GM12878 (cell line): Measurements from ENCODE around the gene F2RL3. TPM values are rescaled to one million over a fixed set of nuclear protein-coding genes. Genes with fewer than 3 reads are reported as not detected.

Experiments used
- ATAC-seq: fragments of 200-7000 bp; cut with Tn5 transposase; 3 replicates; pipeline ENCODE4 v1.9.1; 2020; ENCODE audit warnings: mild to moderate bottlenecking, moderate library complexity
- BruUV-seq: library from RNA; stranded (reverse); fragments of 400-500 nt; replicated peaks from 2 replicates; lab custom pipeline; 2021; lab: Mats Ljungman, UMichigan
- CTCF ChIA-PET: fragments of 300-600 bp; sonication (Branson Sonifier 250); formaldehyde crosslinking; extraction: SDS; loops from one replicate; lab custom pipeline; 2021; ENCODE audit warnings: inconsistent platforms; lab: Yijun Ruan, JAX
- POLR2A ChIA-PET: fragments of 350-600 bp; formaldehyde crosslinking; extraction: SDS; loops from one replicate; lab custom pipeline; 2021; ENCODE audit warnings: inconsistent platforms; lab: Charles Lee
- RAD21 ChIA-PET: fragments of 300-600 bp; sonication (Branson Sonifier 250); formaldehyde crosslinking; loops from one replicate; lab custom pipeline; 2023; ENCODE audit warnings: antibody characterized with exemption; ENCODE audit not compliant: unreplicated experiment; lab: Charles Lee
- SMC1A ChIA-PET: fragments of 300-600 bp; sonication (Branson Sonifier 250); formaldehyde crosslinking; loops from one replicate; lab custom pipeline; 2023; ENCODE audit not compliant: unreplicated experiment, uncharacterized antibody; lab: Charles Lee
- DNase-seq: peaks from one replicate; pipeline ENCODE4 v3.0.0-alpha.2; 2011; ENCODE audit warnings: low read depth, low spot score
- FAIRE-seq: peaks from 3 replicates; lab custom pipeline; 2011; peaks lifted over from hg19 to GRCh38; lab: Jason Lieb, UNC
- H2AFZ ChIP-seq: 2 replicates; pipeline ENCODE4 v1.6.0; 2011; ENCODE audit warnings: low read depth, low read length, control low read depth; ENCODE audit not compliant: control insufficient read depth
- H3K27ac ChIP-seq: 2 replicates; pipeline ENCODE4 v1.5.1; 2011; ENCODE audit warnings: control low read depth; ENCODE audit not compliant: control insufficient read depth, insufficient read depth
- H3K27me3 ChIP-seq, 2 experiments: replicated peaks in 1 of 2; 2 replicates each; pipeline versions ENCODE4 v1.6.0 to v1.6.1; 2011; ENCODE audit warnings: low read length in 1 of 2; ENCODE audit not compliant: control insufficient read depth in 2 of 2, insufficient read depth in 2 of 2
- H3K36me3 ChIP-seq, 2 experiments: 2 replicates each; pipeline ENCODE4 v1.5.1; 2011; ENCODE audit warnings: low read length in 1 of 2; ENCODE audit not compliant: control insufficient read depth in 2 of 2, insufficient read depth in 2 of 2
- H3K4me1 ChIP-seq: 2 replicates; pipeline ENCODE4 v1.6.1; 2011; ENCODE audit warnings: mild to moderate bottlenecking, low read length, moderate library complexity, mixed read lengths; ENCODE audit not compliant: control insufficient read depth, insufficient read depth
- H3K4me2 ChIP-seq: 2 replicates; pipeline ENCODE4 v1.6.0; 2011; ENCODE audit warnings: control low read depth; ENCODE audit not compliant: control insufficient read depth, insufficient read depth
- H3K4me3 ChIP-seq: fragments of 200-600 bp; sonication (generic); 2 replicates; pipeline ENCODE4 v1.5.1; 2016
- H3K79me2 ChIP-seq: 2 replicates; pipeline ENCODE4 v1.6.0; 2011; ENCODE audit warnings: low read length; ENCODE audit not compliant: control insufficient read depth, insufficient read depth
- H3K9ac ChIP-seq: 2 replicates; pipeline ENCODE4 v1.8.0; 2011; ENCODE audit warnings: low read length, control low read depth, mixed read lengths; ENCODE audit not compliant: control insufficient read depth, insufficient read depth
- H3K9me3 ChIP-seq: replicated peaks from 3 replicates; pipeline ENCODE4 v1.5.1; 2011; ENCODE audit warnings: mild to moderate bottlenecking, low read length; ENCODE audit not compliant: control insufficient read depth, insufficient read depth
- H4K20me1 ChIP-seq: 2 replicates; pipeline ENCODE4 v1.6.0; 2011; ENCODE audit not compliant: control insufficient read depth, insufficient read depth
- NKRF ChIP-seq: fragments of 450-650 bp; conservative IDR thresholded peaks from 2 replicates; pipeline ENCODE4 v1.6.1; 2017; ENCODE audit warnings: mild to moderate bottlenecking, moderate library complexity
- NRF1 ChIP-seq: conservative IDR thresholded peaks from 2 replicates; pipeline ENCODE4 v1.6.1; 2011; ENCODE audit warnings: mild to moderate bottlenecking, low read depth, low read length, improper control_type of control experiment
- ZNF207 ChIP-seq: fragments of 450-650 bp; IDR thresholded peaks from 2 replicates; pipeline ENCODE4 v1.6.1; 2014; ENCODE audit warnings: antibody characterized with exemption, mild to moderate bottlenecking, borderline replicate concordance
- ZNF687 ChIP-seq: fragments of 450-650 bp; IDR thresholded peaks from 2 replicates; pipeline ENCODE4 v1.6.1; 2017; ENCODE audit warnings: mild to moderate bottlenecking, moderate library complexity
- WGBS: methylation state at CpG from one replicate; pipeline ENCODE4 v1.1.6; 2016; ENCODE audit warnings: low lambda C conversion rate; ENCODE audit not compliant: insufficient replicate concordance, insufficient coverage; ENCODE audit errors: missing lambda C conversion rate; 5-methylcytosine and 5-hydroxymethylcytosine counted together
- in situ Hi-C: fragments of 300-500 bp; cut with MboI; formaldehyde crosslinking; loops from 9 replicates; pipeline ENCODE4 v1.14.3; 2018; ENCODE audit warnings: mixed read lengths
- intact Hi-C: fragments of 100-400 bp; cut with micrococcal nuclease; formaldehyde crosslinking; loops from one replicate; pipeline ENCODE4 v1.14.2; 2022; ENCODE audit not compliant: unreplicated experiment
- polyA plus RNA-seq, 11 experiments: library from polyadenylated mRNA; depleted of rRNA in 4 of 11; unstranded in 6 of 11; stranded (reverse) in 5 of 11; fragments of >200 nt; fragmentation: Nextera tagmentation in 4 of 11; fragmentation: Illumina TruSeq in 1 of 11; extraction: Ambion mirVana in 4 of 11; extraction: Trizol in 1 of 11; gene quantifications; 1 replicate in 1 of 11; 2 replicates in 10 of 11; pipeline versions ENCODE4 v1.2.1 to v1.2.3, GENCODE V29; 2011 to 2016; ENCODE audit warnings: inconsistent platforms in 2 of 11, missing spikeins in 2 of 11, low read depth in 1 of 11
- total RNA-seq, 4 experiments: library from RNA; depleted of rRNA in 3 of 4; stranded (reverse); fragments of >200 nt in 3 of 4; fragmentation: Illumina TruSeq in 1 of 4; extraction: Trizol in 1 of 4; gene quantifications; 2 replicates each; pipeline versions ENCODE4 v1.2.1 to v1.2.3, GENCODE V29; 2013 to 2021

F2RL3 gene
- total and polyA plus RNA-seq, 10 of the 15 experiments (the other 5 are each of a cell fraction or from before 2014, with no cell fraction given) = 0.01 to 1.2 (median 0.29) TPM

GRCh38 chr19:16897856-16898161, 9.0 kb downstream of the F2RL3 start:
- RAD21 ChIA-PET = no interaction called here
- Histone ChIP-seq H3K4me2 (peak overlapping the region; percentile 85), H3K9me3 (no peaks in the 10 kb centered on the region; the same call in 2 of the 3 replicates), H3K9ac (peak overlapping the region; percentile 45; the same call in 1 of the 2 replicates), H3K79me2 (no peaks in the 10 kb centered on the region), H2AFZ (peak overlapping the region; percentile 83), H3K27ac (no peak overlapping the region; the same call in 1 of the 2 replicates), H3K4me1 (peaks cover 41% of the 10 kb centered on the region), H3K36me3 (no peaks in the 10 kb centered on the region), H3K4me3 (peak overlapping the region; percentile 90; the same call in 1 of the 2 replicates), H3K27me3 (no peaks in the 10 kb centered on the region), H4K20me1 (no peaks in the 10 kb centered on the region)
- POLR2A ChIA-PET = interaction anchor here (0.7 kb wide), 2 partner anchors 456 to 1554 kb away, joined by 3 to 4 read pairs; no protein-coding TSS in a partner anchor
- ATAC-seq (no peak), FAIRE-seq (no peak), DNase-seq (no peak)
- in situ Hi-C loops = no loop called here
- no peak for TF ChIP-seq NRF1
- TF ChIP-seq ZNF687 = 0 out of 2 replicates have a peak, but pooled peaks have one; percentile 8
- 0 out of 2 replicates have a peak, but pooled peaks have one; percentile 7 for TF ChIP-seq NKRF
- TF ChIP-seq ZNF207 = 0 out of 2 replicates have a peak, but pooled peaks have one; percentile 9
- intact Hi-C loops = loop anchor here (2.0 to 10.0 kb wide), 4 partner anchors 61 to 407 kb away; partner anchors contain the start of genes ABHD8, DDA1 and MRPL34
- WGBS = 25% methylated on average over 14 of the region's 30 CpGs
- CTCF ChIA-PET = interaction anchor here (0.7 to 1.6 kb wide), 2 partner anchors 62 to 134 kb away, joined by 8 read pairs; no protein-coding TSS in a partner anchor
- SMC1A ChIA-PET = no interaction called here
- no TSS peak for BruUV-seq
